DOHH2 (cell line): ENCODE measurements around the gene TMEM130.

Source experiments
- H3F3A ChIP-seq: fragments of 200-600 bp; sonication (generic), shearing (Covaris generic); 2 replicates; pipeline ENCODE4 v1.6.0; 2016; ENCODE audit warnings: antibody characterized with exemption, mild to moderate bottlenecking; ENCODE audit not compliant: control insufficient read depth, insufficient read depth
- H3K27ac ChIP-seq: fragments of 200-600 bp; sonication (generic); 2 replicates; pipeline ENCODE4 v1.5.1; 2014; ENCODE audit warnings: low read depth, mild to moderate bottlenecking, low read length, moderate library complexity
- H3K27me3 ChIP-seq: fragments of 200-600 bp; sonication (generic); 2 replicates; pipeline ENCODE4 v1.6.1; 2014; ENCODE audit warnings: mild to moderate bottlenecking, low read length, mixed read lengths; ENCODE audit not compliant: control insufficient read depth
- H3K36me3 ChIP-seq: fragments of 200-600 bp; sonication (generic); 2 replicates; pipeline ENCODE4 v1.6.1; 2014; ENCODE audit warnings: mild to moderate bottlenecking, low read length, moderate library complexity, mixed read lengths; ENCODE audit not compliant: control insufficient read depth
- H3K4me1 ChIP-seq: fragments of 200-600 bp; sonication (generic); 2 replicates; pipeline ENCODE4 v1.6.1; 2014; ENCODE audit warnings: mild to moderate bottlenecking, low read length, mixed read lengths; ENCODE audit not compliant: control insufficient read depth
- H3K4me2 ChIP-seq: fragments of 200-600 bp; sonication (generic); 2 replicates; pipeline ENCODE4 v1.6.0; 2014; ENCODE audit warnings: mild to moderate bottlenecking, low read length, moderate library complexity
- H3K4me3 ChIP-seq: fragments of 200-600 bp; sonication (generic); 2 replicates; pipeline ENCODE4 v1.5.1; 2014; ENCODE audit warnings: mild to moderate bottlenecking, low read length, mixed read lengths
- H3K79me2 ChIP-seq: fragments of 200-600 bp; sonication (generic); 2 replicates; pipeline ENCODE4 v1.6.1; 2014; ENCODE audit warnings: mild to moderate bottlenecking, low read length, mixed read lengths; ENCODE audit not compliant: control insufficient read depth
- H3K9me2 ChIP-seq: fragments of 200-600 bp; sonication (generic); replicated peaks from 2 replicates; pipeline ENCODE4 v1.6.1; 2014; ENCODE audit warnings: mild to moderate bottlenecking, low read length, mixed read lengths; ENCODE audit not compliant: control insufficient read depth
- H3K9me3 ChIP-seq: fragments of 200-600 bp; sonication (generic); 2 replicates; pipeline ENCODE4 v1.6.1; 2014; ENCODE audit warnings: antibody characterized with exemption, low read length, mixed read lengths; ENCODE audit not compliant: control insufficient read depth, insufficient read depth
- H4K20me1 ChIP-seq: fragments of 200-600 bp; sonication (generic); 2 replicates; pipeline ENCODE4 v1.6.0; 2014; ENCODE audit warnings: low read depth, mild to moderate bottlenecking, antibody characterized with exemption, low read length, moderate library complexity; ENCODE audit not compliant: control insufficient read depth, insufficient read depth
- EZH2phosphoT487 ChIP-seq: fragments of 200-600 bp; sonication (generic); IDR thresholded peaks from 2 replicates; pipeline ENCODE4 v1.6.1; 2017; ENCODE audit warnings: borderline replicate concordance, mild to moderate bottlenecking, antibody characterized with exemption, low read length, moderate library complexity, mixed read lengths
- TF ChIP-seq, protein P1 (sequence below): fragments of 200-600 bp; sonication (generic); IDR thresholded peaks from one replicate; pipeline ENCODE4 v1.5.1; 2014; ENCODE audit warnings: antibody characterized with exemption, mild to moderate bottlenecking, low read depth, low read length; ENCODE audit not compliant: poor library complexity, severe bottlenecking

TMEM130 gene

DNA sequence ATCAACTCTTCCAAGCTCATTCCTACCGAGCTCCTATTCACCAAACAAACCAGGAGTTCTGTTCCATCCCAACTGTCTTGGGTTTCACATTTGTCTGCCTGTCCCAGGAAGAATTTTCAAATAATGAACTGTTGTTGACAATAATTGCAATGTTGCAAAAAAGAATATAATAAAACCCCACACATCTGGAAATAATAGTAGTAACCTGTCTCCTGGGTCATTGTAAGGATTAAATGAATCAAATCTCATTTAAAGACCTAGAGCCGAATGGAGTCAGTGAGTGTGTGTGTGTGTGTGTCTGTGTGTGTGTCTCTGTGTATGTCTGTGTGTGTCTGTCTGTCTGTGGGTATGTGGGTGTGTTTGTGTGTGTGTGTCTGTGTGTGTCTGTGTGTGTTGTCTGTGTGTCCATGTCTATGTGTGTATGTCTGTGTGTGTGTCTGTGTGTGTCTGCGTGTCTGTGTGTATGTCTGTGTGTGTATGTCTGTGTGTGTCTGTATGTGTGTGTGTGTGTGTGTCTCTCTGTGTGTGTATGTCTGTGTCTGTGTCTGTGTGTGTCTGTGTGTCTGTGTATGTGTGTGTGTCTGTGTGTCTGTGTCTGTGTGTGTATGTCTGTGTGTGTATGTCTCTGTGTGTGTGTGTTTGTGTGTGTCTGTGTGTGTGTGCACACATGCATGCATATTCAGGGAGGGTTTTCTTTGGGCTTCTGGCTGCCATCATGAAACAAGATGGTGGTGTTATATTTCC is 52.7 kb downstream of the TMEM130 start:
- Histone ChIP-seq H4K20me1 (no peaks in the 10 kb centered on the region), H3K36me3 (no peaks in the 10 kb centered on the region), H3F3A (no peaks in the 10 kb centered on the region), H3K27ac (no peak overlapping the region), H3K4me1 (no peaks in the 10 kb centered on the region), H3K9me3 (no peaks in the 10 kb centered on the region), H3K79me2 (no peaks in the 10 kb centered on the region), H3K9me2 (no peaks in the 10 kb centered on the region), H3K27me3 (peaks cover 26% of the 10 kb centered on the region), H3K4me3 (no peak overlapping the region), H3K4me2 (no peak overlapping the region)
- TF ChIP-seq EZH2phosphoT487 = no peak
- TF ChIP-seq, protein P1, sequence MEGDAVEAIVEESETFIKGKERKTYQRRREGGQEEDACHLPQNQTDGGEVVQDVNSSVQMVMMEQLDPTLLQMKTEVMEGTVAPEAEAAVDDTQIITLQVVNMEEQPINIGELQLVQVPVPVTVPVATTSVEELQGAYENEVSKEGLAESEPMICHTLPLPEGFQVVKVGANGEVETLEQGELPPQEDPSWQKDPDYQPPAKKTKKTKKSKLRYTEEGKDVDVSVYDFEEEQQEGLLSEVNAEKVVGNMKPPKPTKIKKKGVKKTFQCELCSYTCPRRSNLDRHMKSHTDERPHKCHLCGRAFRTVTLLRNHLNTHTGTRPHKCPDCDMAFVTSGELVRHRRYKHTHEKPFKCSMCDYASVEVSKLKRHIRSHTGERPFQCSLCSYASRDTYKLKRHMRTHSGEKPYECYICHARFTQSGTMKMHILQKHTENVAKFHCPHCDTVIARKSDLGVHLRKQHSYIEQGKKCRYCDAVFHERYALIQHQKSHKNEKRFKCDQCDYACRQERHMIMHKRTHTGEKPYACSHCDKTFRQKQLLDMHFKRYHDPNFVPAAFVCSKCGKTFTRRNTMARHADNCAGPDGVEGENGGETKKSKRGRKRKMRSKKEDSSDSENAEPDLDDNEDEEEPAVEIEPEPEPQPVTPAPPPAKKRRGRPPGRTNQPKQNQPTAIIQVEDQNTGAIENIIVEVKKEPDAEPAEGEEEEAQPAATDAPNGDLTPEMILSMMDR = no peak

DNA sequence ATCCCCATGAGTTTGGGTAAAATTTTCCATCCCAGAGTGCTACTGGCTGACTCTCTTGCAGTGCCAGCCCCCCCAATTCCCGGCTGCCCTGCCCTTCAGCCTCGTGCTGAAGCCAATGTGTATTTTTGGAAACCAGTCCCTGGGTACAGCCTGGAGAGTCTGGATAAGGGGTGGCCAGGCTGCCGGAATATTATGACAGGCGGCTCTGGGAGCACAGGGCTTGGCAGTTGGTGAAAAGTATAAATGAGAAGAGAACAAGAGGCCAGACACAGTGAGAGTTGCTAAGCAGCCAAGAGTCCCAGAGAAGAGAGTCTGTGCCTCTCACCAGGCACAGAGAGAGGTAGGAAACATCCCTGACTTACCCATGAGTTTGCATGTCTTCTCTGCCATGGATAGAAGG is 53.6 kb downstream of the TMEM130 start:
- TF ChIP-seq, protein P1 = no peak
- TF ChIP-seq EZH2phosphoT487 = no peak
- peaks cover 26% of the 10 kb centered on the region for H3K27me3 ChIP-seq

DNA sequence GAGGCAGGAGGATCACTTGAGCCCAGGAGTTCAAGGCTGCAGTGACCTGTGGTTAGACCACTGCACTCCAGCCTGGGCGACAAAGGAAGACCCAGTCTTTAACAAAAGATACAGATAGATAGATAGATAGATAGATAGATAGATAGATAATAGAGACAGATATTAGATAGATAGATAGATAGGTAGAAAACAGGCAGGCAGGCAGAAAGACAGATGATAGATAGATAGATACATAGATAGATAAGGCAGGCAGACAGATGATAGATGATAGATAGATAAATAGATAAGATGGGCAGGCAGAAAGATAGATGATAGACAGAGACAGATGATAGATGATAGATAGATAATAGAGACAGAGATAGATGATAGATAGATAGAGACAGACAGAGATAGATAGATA is 54.5 kb downstream of the TMEM130 start:
- Histone ChIP-seq H3K27me3 (peaks cover 26% of the 10 kb centered on the region), H3K4me2 (no peak overlapping the region), H3K36me3 (no peaks in the 10 kb centered on the region), H3F3A (0 out of 2 replicates have a peak, but pooled peaks cover 4% of the 10 kb centered on the region), H3K4me1 (no peaks in the 10 kb centered on the region), H3K9me2 (no peaks in the 10 kb centered on the region), H3K9me3 (peaks cover 6% of the 10 kb centered on the region; the same call in 1 of the 2 replicates), H3K27ac (no peak overlapping the region), H3K4me3 (no peak overlapping the region), H3K79me2 (no peaks in the 10 kb centered on the region), H4K20me1 (no peaks in the 10 kb centered on the region)
- TF ChIP-seq EZH2phosphoT487 = no peak
- TF ChIP-seq, protein P1 = no peak

More for the DNA sequence above, 53.6 kb downstream of the TMEM130 start:
- no peaks in the 10 kb centered on the region for H3K9me2 ChIP-seq
- no peaks in the 10 kb centered on the region for H4K20me1 ChIP-seq
- H3F3A ChIP-seq = 0 out of 2 replicates have a peak, but pooled peaks cover 2% of the 10 kb centered on the region
- no peaks in the 10 kb centered on the region for H3K36me3 ChIP-seq
- no peaks in the 10 kb centered on the region for H3K79me2 ChIP-seq
- H3K4me1 ChIP-seq = no peaks in the 10 kb centered on the region
- no peak overlapping the region for H3K4me2 ChIP-seq
- H3K4me3 ChIP-seq = no peak overlapping the region
- no peak overlapping the region for H3K27ac ChIP-seq
- H3K9me3 ChIP-seq = peaks cover 2% of the 10 kb centered on the region; the same call in 1 of the 2 replicates
